Mesodermal cell (in vitro differentiated cells): Measurements from ENCODE around the gene RABGGTB. TPM values are rescaled to one million over a fixed set of nuclear protein-coding genes. Genes with fewer than 3 reads are reported as not detected.
A peak's percentile ranks its signal among the peaks of the same experiment; 100 is the strongest.
"Not testable (repeated sequence)": the region's sequence is repeated elsewhere in the genome, so short reads cannot be mapped to it uniquely, and the experiment has no call there.

ENCODE experiments used
- H3K27ac ChIP-seq: 2 replicates; pipeline ENCODE4 v1.7.0; 2013; ENCODE audit warnings: mild to moderate bottlenecking, low read depth, low read length, moderate library complexity; ENCODE audit not compliant: severe bottlenecking
- H3K36me3 ChIP-seq: 2 replicates; pipeline ENCODE4 v1.7.1; 2013; ENCODE audit warnings: mild to moderate bottlenecking, low read length, moderate library complexity; ENCODE audit not compliant: control insufficient read depth, insufficient read depth
- H3K4me1 ChIP-seq: one replicate; pipeline ENCODE4 v1.7.1; 2013; ENCODE audit warnings: mild to moderate bottlenecking, low read length; ENCODE audit not compliant: insufficient read depth, control insufficient read depth, poor library complexity, severe bottlenecking
- H3K4me3 ChIP-seq: 2 replicates; pipeline ENCODE4 v1.7.0; 2013; ENCODE audit warnings: low read length, control low read depth, mild to moderate bottlenecking; ENCODE audit not compliant: insufficient read depth, poor library complexity, severe bottlenecking; ENCODE audit errors: extremely low read depth
- H3K9me3 ChIP-seq: 2 replicates; pipeline ENCODE4 v1.7.1; 2013; ENCODE audit warnings: mild to moderate bottlenecking, low read length, moderate library complexity; ENCODE audit not compliant: control insufficient read depth
- WGBS, 2 experiments: methylation state at CpG; one replicate each; pipeline ENCODE4 v1.1.5; 2013; ENCODE audit warnings: missing lambda C conversion rate in 2 of 2; ENCODE audit not compliant: insufficient coverage in 2 of 2; 5-methylcytosine and 5-hydroxymethylcytosine counted together
- polyA plus RNA-seq, 2 experiments: library from polyadenylated mRNA; stranded (reverse); fragments of 50-300 nt; gene quantifications; one replicate each; pipeline ENCODE4 v1.2.3, GENCODE V29; 2013

RABGGTB gene
- 92.0 TPM for polyA plus RNA-seq (2013, experiment 1 of 2)
- polyA plus RNA-seq (2013, experiment 2 of 2): 86.3 TPM

- Histone ChIP-seq H3K9me3 (peaks cover 4% of the 10 kb centered on the region), H3K27ac (peak within 1 kb of the TSS; percentile 84), H3K4me3 (peak within 1 kb of the TSS; percentile 75), H3K36me3 (peaks cover 40% of the 10 kb centered on the region), H3K4me1 (peaks cover 11% of the 10 kb centered on the region)
- WGBS, 2 experiments: 1% methylated on average over 18 to 22 of the region's 28 CpGs
Measured at GRCh38 chr1:75785983-75786853, at the start of gene RABGGTB. Gene RABGGTB, plus strand, starts transcription at chr1:75786256. Its CDS starts 16 bp downstream, at chr1:75786272.

GRCh38 chr1:75742047-75742625 lies 43.9 kb upstream of the RABGGTB start:
- WGBS, 2 experiments: 77 to 80% methylated on average over 3 of the region's 6 CpGs
- no peaks in the 10 kb centered on the region for H3K4me1 ChIP-seq
- H3K36me3 ChIP-seq: peaks cover 36% of the 10 kb centered on the region
- H3K9me3 ChIP-seq: no peaks in the 10 kb centered on the region
- peak overlapping the region; percentile 12 for H3K27ac ChIP-seq
- no peak overlapping the region for H3K4me3 ChIP-seq

- no peak overlapping the region for H3K27ac ChIP-seq
- WGBS, 2 experiments: 100% methylated on average over 1 of the region's 4 CpGs
- no peaks in the 10 kb centered on the region for H3K4me1 ChIP-seq
- H3K36me3 ChIP-seq: peaks cover 25% of the 10 kb centered on the region
- H3K9me3 ChIP-seq: no peaks in the 10 kb centered on the region
- H3K4me3 ChIP-seq: no peak overlapping the region
Measured at GRCh38 chr1:75745276-75745675, 40.8 kb upstream of the RABGGTB start.

- peaks cover 56% of the 10 kb centered on the region for H3K36me3 ChIP-seq
- H3K4me1 ChIP-seq, H3K4me3 ChIP-seq, H3K9me3 ChIP-seq, H3K27ac ChIP-seq: not testable (repeated sequence)
Measured at GRCh38 chr1:75757210-75757609, 28.8 kb upstream of the RABGGTB start.

- WGBS, 2 experiments: 72 to 79% methylated on average over 2 to 4 of the region's 4 CpGs
- H3K27ac ChIP-seq, H3K9me3 ChIP-seq, H3K4me1 ChIP-seq, H3K4me3 ChIP-seq: not testable (repeated sequence)
- peaks cover 50% of the 10 kb centered on the region for H3K36me3 ChIP-seq
Measured at GRCh38 chr1:75758543-75758942, 27.5 kb upstream of the RABGGTB start.

- Histone ChIP-seq H3K36me3 (peaks cover 11% of the 10 kb centered on the region), H3K9me3 (no peaks in the 10 kb centered on the region), H3K4me3 (no peak overlapping the region), H3K27ac (no peak overlapping the region), H3K4me1 (peaks cover 4% of the 10 kb centered on the region)
- no CpG with 5 or more reads among the region's 1 CpG for WGBS, 2 experiments
Measured at GRCh38 chr1:75764057-75764655, 21.9 kb upstream of the RABGGTB start.

GRCh38 chr1:75765697-75766355 lies 20.2 kb upstream of the RABGGTB start:
- H3K4me3 ChIP-seq: no peak overlapping the region
- H3K36me3 ChIP-seq: peaks cover 10% of the 10 kb centered on the region
- WGBS, 2 experiments: no CpG with 5 or more reads among the region's 1 CpG
- peaks cover 4% of the 10 kb centered on the region for H3K4me1 ChIP-seq
- H3K9me3 ChIP-seq: no peaks in the 10 kb centered on the region
- peak overlapping the region; percentile 68 for H3K27ac ChIP-seq

- H3K9me3 ChIP-seq: no peaks in the 10 kb centered on the region
- H3K4me3 ChIP-seq: no peak overlapping the region
- H3K36me3 ChIP-seq: peaks cover 6% of the 10 kb centered on the region
- WGBS, 2 experiments: no CpG with 5 or more reads among the region's 1 CpG
- H3K27ac ChIP-seq: no peak overlapping the region
- peaks cover 4% of the 10 kb centered on the region for H3K4me1 ChIP-seq
Measured at GRCh38 chr1:75768016-75768415, 18.0 kb upstream of the RABGGTB start.

- Histone ChIP-seq H3K4me3 (no peak overlapping the region), H3K36me3 (no peaks in the 10 kb centered on the region), H3K4me1 (peaks cover 4% of the 10 kb centered on the region), H3K27ac (no peak overlapping the region), H3K9me3 (peaks cover 5% of the 10 kb centered on the region)
- WGBS, 2 experiments: no CpG with 5 or more reads among the region's 1 CpG
Measured at GRCh38 chr1:75770761-75771160, 15.3 kb upstream of the RABGGTB start.

- Histone ChIP-seq H3K27ac (no peak overlapping the region), H3K4me3 (no peak overlapping the region), H3K9me3 (peaks cover 5% of the 10 kb centered on the region), H3K36me3 (no peaks in the 10 kb centered on the region), H3K4me1 (no peaks in the 10 kb centered on the region)
- 86 to 100% methylated on average over 1 of the region's 3 CpGs for WGBS, 2 experiments
Measured at GRCh38 chr1:75771978-75772377, 14.1 kb upstream of the RABGGTB start.
